NCI-H1930 (cell line): Measurements from ENCODE around the gene RPP21.

ENCODE experiments used
- DNase-seq, 2 experiments: peaks; one replicate each; lab custom pipeline; 2025; lab: John Stamatoyannopoulos, UW

Gene RPP21

GRCh38 chr6:30378290-30378937, 33.5 kb downstream of the RPP21 start:
- DNase-seq = no peak

- DNase-seq = no peak
Observed at GRCh38 chr6:30380464-30380863, 35.5 kb downstream of the RPP21 start.

- no peak for DNase-seq
Observed at GRCh38 chr6:30386166-30386565, 41.2 kb downstream of the RPP21 start.

- DNase-seq = no peak
Observed at GRCh38 chr6:30391240-30391639, 46.3 kb downstream of the RPP21 start.

- no peak for DNase-seq
Observed at GRCh38 chr6:30394139-30394538, 49.2 kb downstream of the RPP21 start.
